CD4-positive, alpha-beta memory T cell (primary cell): ENCODE measurements around the gene PDSS2. TPM values are rescaled to one million over a fixed set of nuclear protein-coding genes. Genes with fewer than 3 reads are reported as not detected.
"Not testable (repeated sequence)": the region's sequence is repeated elsewhere in the genome, so short reads cannot be mapped to it uniquely, and the experiment has no call there.

Experiments
- CTCF ChIA-PET: fragments of 350-600 bp; sonication (Branson Sonifier 250); formaldehyde crosslinking; loops from one replicate; lab custom pipeline; 2021; ENCODE audit warnings: inconsistent platforms; ENCODE audit not compliant: partially characterized antibody; lab: Charles Lee
- POLR2A ChIA-PET: fragments of 350-600 bp; sonication (Branson Sonifier 250); formaldehyde crosslinking; loops from one replicate; lab custom pipeline; 2021; ENCODE audit not compliant: partially characterized antibody; lab: Charles Lee
- DNase-seq, 5 donors: peaks; one replicate each; pipeline versions ENCODE4 v3.0.0 to v3.0.0-alpha.2; 2020 to 2022; ENCODE audit warnings: mixed read lengths in 1 of 5
- H3K27ac ChIP-seq: one replicate; pipeline ENCODE4 v1.7.0; 2013; ENCODE audit warnings: low read depth, low read length
- H3K27me3 ChIP-seq: 2 replicates; pipeline ENCODE4 v1.7.0; 2013; ENCODE audit warnings: mild to moderate bottlenecking, low read length, moderate library complexity; ENCODE audit not compliant: insufficient read depth
- H3K36me3 ChIP-seq: 2 replicates; pipeline ENCODE4 v1.7.0; 2013; ENCODE audit warnings: mild to moderate bottlenecking, low read length, moderate library complexity; ENCODE audit not compliant: insufficient read depth
- H3K4me1 ChIP-seq: 2 replicates; pipeline ENCODE4 v1.7.0; 2013; ENCODE audit warnings: mild to moderate bottlenecking, low read length, moderate library complexity; ENCODE audit not compliant: insufficient read depth
- H3K4me3 ChIP-seq, 2 donors: one replicate each; pipeline ENCODE4 v1.7.0; 2013; ENCODE audit warnings: low read length in 2 of 2, mild to moderate bottlenecking in 1 of 2
- H3K9me3 ChIP-seq, 2 donors: one replicate each; pipeline ENCODE4 v1.7.0; 2013; ENCODE audit warnings: low read length in 2 of 2, control low read depth in 1 of 2; ENCODE audit not compliant: control insufficient read depth in 1 of 2
- H3K27ac Mint-ChIP-seq, 7 donors: one replicate each; pipeline ENCODE4 v1.8.0; 2020 to 2021; ENCODE audit warnings: mixed read lengths in 7 of 7, mild to moderate bottlenecking in 6 of 7, inconsistent platforms in 3 of 7, moderate library complexity in 3 of 7
- H3K27me3 Mint-ChIP-seq, 2 donors: one replicate each; pipeline ENCODE4 v1.8.0; 2020 to 2021; ENCODE audit warnings: mixed read lengths in 2 of 2
- H3K36me3 Mint-ChIP-seq, 2 donors: one replicate each; pipeline ENCODE4 v1.8.0; 2020 to 2021; ENCODE audit warnings: mixed read lengths in 2 of 2, inconsistent platforms in 1 of 2, mild to moderate bottlenecking in 1 of 2
- H3K4me1 Mint-ChIP-seq, 4 donors: one replicate each; pipeline ENCODE4 v1.8.0; 2020 to 2021; ENCODE audit warnings: mixed read lengths in 4 of 4, mild to moderate bottlenecking in 1 of 4
- H3K4me3 Mint-ChIP-seq, 8 donors: one replicate each; pipeline ENCODE4 v1.8.0; 2020 to 2021; ENCODE audit warnings: mixed read lengths in 8 of 8, mild to moderate bottlenecking in 7 of 8, moderate library complexity in 6 of 8, inconsistent platforms in 3 of 8
- H3K9me3 Mint-ChIP-seq, 8 donors: one replicate each; pipeline ENCODE4 v1.8.0; 2020 to 2021; ENCODE audit warnings: mixed read lengths in 8 of 8, mild to moderate bottlenecking in 5 of 8, inconsistent platforms in 3 of 8, moderate library complexity in 1 of 8
- intact Hi-C: fragments of 100-400 bp; cut with micrococcal nuclease; formaldehyde crosslinking; loops from one replicate; pipeline ENCODE4 v1.15.1; 2023
- polyA plus RNA-seq, 2 donors: library from polyadenylated mRNA; unstranded; fragments of 300-500 nt; fragmentation: Illumina TruSeq; gene quantifications; one replicate each; pipeline ENCODE4 v1.2.3, GENCODE V29; 2021
- total RNA-seq, 2 experiments: library from RNA; stranded (reverse); gene quantifications; one replicate each; pipeline ENCODE4 v1.2.3, GENCODE V29; 2021

PDSS2 gene
- total and polyA plus RNA-seq, 4 experiments from 2014 or later, result 10.0 to 14.3 (median 12.2) TPM

GRCh38 chr6:107292715-107293271, 166.6 kb downstream of the PDSS2 start:
- Histone ChIP-seq H3K27me3 (no peaks in the 10 kb centered on the region), H3K9me3 (no peaks in the 10 kb centered on the region), H3K27ac (no peak overlapping the region), H3K36me3 (no peaks in the 10 kb centered on the region), H3K4me3 (no peak overlapping the region), H3K4me1 (no peaks in the 10 kb centered on the region)
- Mint-ChIP-seq H3K4me1 (peaks cover 0 to 12% (median 4%) of the 10 kb centered on the region in 4 donors), H3K27ac (no peak overlapping the region), H3K36me3 (peaks cover 0 to 10% of the 10 kb centered on the region in 2 donors), H3K4me3 (no peak overlapping the region), H3K9me3 (no peaks in the 10 kb centered on the region), H3K27me3 (no peaks in the 10 kb centered on the region)
- ChIA-PET POLR2A (no interaction called here), CTCF (no interaction called here)
- intact Hi-C loops, result no loop called here
- DNase-seq, result no peak

GRCh38 chr6:107290491-107290890, 168.9 kb downstream of the PDSS2 start:
- Mint-ChIP-seq H3K36me3 (peaks cover 0 to 10% of the 10 kb centered on the region in 2 donors), H3K9me3 (no peaks in the 10 kb centered on the region), H3K4me1 (peaks cover 0 to 12% (median 4%) of the 10 kb centered on the region in 4 donors), H3K4me3 (no peak overlapping the region), H3K27ac (no peak overlapping the region), H3K27me3 (no peaks in the 10 kb centered on the region)
- Histone ChIP-seq H3K4me3 (no peak overlapping the region), H3K9me3 (no peaks in the 10 kb centered on the region), H3K36me3 (no peaks in the 10 kb centered on the region), H3K27me3 (no peaks in the 10 kb centered on the region), H3K4me1 (no peaks in the 10 kb centered on the region), H3K27ac (no peak overlapping the region)
- ChIA-PET CTCF (no interaction called here), POLR2A (no interaction called here)
- intact Hi-C loops, result no loop called here
- no peak for DNase-seq

- intact Hi-C loops, H3K4me1 Mint-ChIP-seq, H3K9me3 ChIP-seq, H3K27ac ChIP-seq, H3K4me3 Mint-ChIP-seq, H3K4me3 ChIP-seq, H3K36me3 ChIP-seq, H3K27me3 ChIP-seq, DNase-seq, H3K27ac Mint-ChIP-seq, H3K9me3 Mint-ChIP-seq, H3K4me1 ChIP-seq, H3K27me3 Mint-ChIP-seq: not testable (repeated sequence)
- ChIA-PET CTCF (interaction anchor here (0.7 kb wide), 1 partner anchor 679 kb away, joined by 3 read pairs; no protein-coding TSS in a partner anchor), POLR2A (interaction anchor here (0.6 kb wide), 1 partner anchor 13 kb away, joined by 3 read pairs; no protein-coding TSS in a partner anchor)
- H3K36me3 Mint-ChIP-seq, result peaks cover 0 to 12% of the 10 kb centered on the region in 2 donors
Observed at GRCh38 chr6:107289258-107289657, 170.1 kb downstream of the PDSS2 start.

GRCh38 chr6:107285683-107286082, 173.7 kb downstream of the PDSS2 start:
- intact Hi-C loops, H3K4me3 ChIP-seq, H3K36me3 ChIP-seq, POLR2A ChIA-PET, H3K4me1 Mint-ChIP-seq, H3K4me3 Mint-ChIP-seq, H3K27ac ChIP-seq, H3K9me3 ChIP-seq, H3K27me3 ChIP-seq, DNase-seq, H3K27ac Mint-ChIP-seq, H3K4me1 ChIP-seq, H3K27me3 Mint-ChIP-seq, H3K9me3 Mint-ChIP-seq, CTCF ChIA-PET: not testable (repeated sequence)
- H3K36me3 Mint-ChIP-seq, result peaks cover 0 to 12% of the 10 kb centered on the region in 2 donors

GRCh38 chr6:107284805-107285204, 174.6 kb downstream of the PDSS2 start:
- H3K4me3 Mint-ChIP-seq, result no peak overlapping the region
- no peaks in the 10 kb centered on the region for H3K9me3 Mint-ChIP-seq
- H3K27ac ChIP-seq, result no peak overlapping the region
- H3K27ac Mint-ChIP-seq, result no peak overlapping the region
- no peaks in the 10 kb centered on the region for H3K36me3 ChIP-seq
- no peaks in the 10 kb centered on the region for H3K27me3 ChIP-seq
- no peaks in the 10 kb centered on the region for H3K27me3 Mint-ChIP-seq
- no peak overlapping the region for H3K4me3 ChIP-seq
- peaks cover 0 to 6% (median 3%) of the 10 kb centered on the region in 4 donors for H3K4me1 Mint-ChIP-seq
- H3K9me3 ChIP-seq, result no peaks in the 10 kb centered on the region
- H3K4me1 ChIP-seq, result no peaks in the 10 kb centered on the region
- CTCF ChIA-PET, result interaction anchor here (0.7 kb wide), 1 partner anchor 165 kb away, joined by 3 read pairs; no protein-coding TSS in a partner anchor
- POLR2A ChIA-PET, result no interaction called here
- intact Hi-C loops, result no loop called here
- H3K36me3 Mint-ChIP-seq, result peaks cover 0 to 12% of the 10 kb centered on the region in 2 donors
- no peak for DNase-seq

GRCh38 chr6:107280791-107281190, 178.6 kb downstream of the PDSS2 start:
- ChIA-PET CTCF (no interaction called here), POLR2A (no interaction called here)
- peaks cover 0 to 3% (median 0%) of the 10 kb centered on the region in 4 donors for H3K4me1 Mint-ChIP-seq
- H3K4me1 ChIP-seq, result no peaks in the 10 kb centered on the region
- H3K9me3 Mint-ChIP-seq, result no peaks in the 10 kb centered on the region
- no peak overlapping the region for H3K27ac ChIP-seq
- intact Hi-C loops, result no loop called here
- no peaks in the 10 kb centered on the region for H3K27me3 Mint-ChIP-seq
- no peaks in the 10 kb centered on the region for H3K36me3 ChIP-seq
- H3K27ac Mint-ChIP-seq, result peak overlapping the region in 1 of 7 donors; percentile 41
- no peaks in the 10 kb centered on the region for H3K9me3 ChIP-seq
- DNase-seq, result no peak
- no peak overlapping the region for H3K4me3 ChIP-seq
- H3K36me3 Mint-ChIP-seq, result peaks cover 0 to 5% of the 10 kb centered on the region in 2 donors
- H3K27me3 ChIP-seq, result no peaks in the 10 kb centered on the region
- H3K4me3 Mint-ChIP-seq, result no peak overlapping the region

- POLR2A ChIA-PET, H3K4me3 Mint-ChIP-seq, H3K36me3 ChIP-seq, H3K9me3 Mint-ChIP-seq, H3K4me1 ChIP-seq, H3K27ac ChIP-seq, intact Hi-C loops, H3K27ac Mint-ChIP-seq, CTCF ChIA-PET, H3K27me3 ChIP-seq, H3K4me1 Mint-ChIP-seq, H3K9me3 ChIP-seq, H3K4me3 ChIP-seq, H3K36me3 Mint-ChIP-seq, H3K27me3 Mint-ChIP-seq, DNase-seq: not testable (repeated sequence)
Observed at GRCh38 chr6:107280001-107280400, 179.4 kb downstream of the PDSS2 start.
